ENCODE data around the gene AOPEP. TPM values are rescaled to one million over a fixed set of nuclear protein-coding genes. Genes with fewer than 3 reads are reported as not detected.

Gene AOPEP
- total and polyA plus RNA-seq, 2 donors (not counting 3 experiments of a cell fraction or from before 2014, with no cell fraction given) = 20.2 to 41.6 TPM

DNA sequence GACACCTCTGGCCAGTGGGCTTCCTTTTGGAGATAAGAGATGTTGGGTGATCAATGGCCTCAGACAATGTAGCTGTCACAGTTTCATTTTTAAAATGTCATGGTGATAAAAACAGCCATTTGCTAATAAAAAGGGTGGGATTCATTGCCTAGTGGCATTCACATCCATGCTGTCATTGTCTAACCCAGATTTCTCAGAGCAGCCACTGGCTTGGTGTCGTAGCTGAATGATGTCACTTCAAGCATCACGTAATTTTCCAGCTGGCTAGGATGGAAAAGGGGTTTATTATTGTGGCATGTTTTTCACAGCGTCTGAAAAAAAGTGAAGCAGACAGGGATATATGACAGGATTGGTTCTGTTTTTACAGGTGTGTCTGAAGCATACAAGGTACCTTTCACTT, 184.7 kb downstream of the AOPEP start:
- intact Hi-C loops (cut with micrococcal nuclease) (no loop called here), dilution Hi-C loops (cut with MboI; ENCODE audit: extremely low pct_ligation_motif_present, low sequenced_read_pairs) (no loop called here)
- Histone ChIP-seq H3K36me3 (ENCODE audit: control insufficient read depth in 2 of 2, extremely low read depth in 1 of 2, insufficient read depth in 2 of 2, low read length in 2 of 2) (no peaks in the 10 kb centered on the region), H3K27ac (ENCODE audit: insufficient read depth, low read depth, low read length) (no peak overlapping the region), H3K9ac (replicated peaks; ENCODE audit: extremely low read depth, insufficient read depth, low read length) (no peak overlapping the region), H3K9me1 (replicated peaks; ENCODE audit: control insufficient read depth, extremely low read depth, insufficient read depth, low read length) (no peaks in the 10 kb centered on the region), H3K79me2 (ENCODE audit: control insufficient read depth, insufficient read depth, low read length) (no peaks in the 10 kb centered on the region), H3K9me3 (replicated peaks; ENCODE audit: control insufficient read depth, insufficient read depth, low read length) (no peaks in the 10 kb centered on the region), H3K4me1 (ENCODE audit: control insufficient read depth, extremely low read depth, insufficient read depth, low read length) (peaks cover 44% of the 10 kb centered on the region), H4K20me1 (replicated peaks; ENCODE audit: control insufficient read depth, extremely low read depth, insufficient read depth, low read length) (no peaks in the 10 kb centered on the region), H3K27me3 (ENCODE audit: control insufficient read depth in 2 of 2, insufficient read depth in 2 of 2, low read length in 2 of 2) (no peaks in the 10 kb centered on the region), H3K4me3 (replicated peaks in 1 of 3; ENCODE audit: insufficient read depth in 1 of 3, low read depth in 1 of 3, low read length in 3 of 3) (no peak overlapping the region), H3K4me2 (ENCODE audit: insufficient read depth, low read length) (no peak overlapping the region), H2AFZ (ENCODE audit: low read depth, low read length) (no peak overlapping the region)
- no peak for TF ChIP-seq POLR2A (IDR thresholded peaks at IDR 0.05; ENCODE audit: low read depth, low read length)
- TF ChIP-seq, protein P1, sequence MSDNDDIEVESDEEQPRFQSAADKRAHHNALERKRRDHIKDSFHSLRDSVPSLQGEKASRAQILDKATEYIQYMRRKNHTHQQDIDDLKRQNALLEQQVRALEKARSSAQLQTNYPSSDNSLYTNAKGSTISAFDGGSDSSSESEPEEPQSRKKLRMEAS (IDR thresholded peaks at IDR 0.05; ENCODE audit: insufficient read depth, insufficient read length) = no peak
- TF ChIP-seq, protein P2, sequence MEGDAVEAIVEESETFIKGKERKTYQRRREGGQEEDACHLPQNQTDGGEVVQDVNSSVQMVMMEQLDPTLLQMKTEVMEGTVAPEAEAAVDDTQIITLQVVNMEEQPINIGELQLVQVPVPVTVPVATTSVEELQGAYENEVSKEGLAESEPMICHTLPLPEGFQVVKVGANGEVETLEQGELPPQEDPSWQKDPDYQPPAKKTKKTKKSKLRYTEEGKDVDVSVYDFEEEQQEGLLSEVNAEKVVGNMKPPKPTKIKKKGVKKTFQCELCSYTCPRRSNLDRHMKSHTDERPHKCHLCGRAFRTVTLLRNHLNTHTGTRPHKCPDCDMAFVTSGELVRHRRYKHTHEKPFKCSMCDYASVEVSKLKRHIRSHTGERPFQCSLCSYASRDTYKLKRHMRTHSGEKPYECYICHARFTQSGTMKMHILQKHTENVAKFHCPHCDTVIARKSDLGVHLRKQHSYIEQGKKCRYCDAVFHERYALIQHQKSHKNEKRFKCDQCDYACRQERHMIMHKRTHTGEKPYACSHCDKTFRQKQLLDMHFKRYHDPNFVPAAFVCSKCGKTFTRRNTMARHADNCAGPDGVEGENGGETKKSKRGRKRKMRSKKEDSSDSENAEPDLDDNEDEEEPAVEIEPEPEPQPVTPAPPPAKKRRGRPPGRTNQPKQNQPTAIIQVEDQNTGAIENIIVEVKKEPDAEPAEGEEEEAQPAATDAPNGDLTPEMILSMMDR (IDR thresholded peaks at IDR 0.05; ENCODE audit: extremely low read depth in 1 of 2, insufficient read depth in 1 of 2, low read depth in 1 of 2, low read length in 2 of 2) = no peak
- no peak for TF ChIP-seq EZH2 (IDR thresholded peaks at IDR 0.05; ENCODE audit: borderline replicate concordance, low read depth, low read length, severe bottlenecking)
- no peak for TF ChIP-seq GATA2 (IDR thresholded peaks at IDR 0.05; ENCODE audit: insufficient read depth, insufficient read length, low read depth, low read length)
- no peak for TF ChIP-seq POLR2AphosphoS5 (IDR thresholded peaks at IDR 0.05; ENCODE audit: insufficient read depth, low read depth, low read length)
- TF ChIP-seq FOS (IDR thresholded peaks at IDR 0.05; ENCODE audit: borderline replicate concordance, insufficient read depth, low read length) = no peak
- no peak for TF ChIP-seq JUN (IDR thresholded peaks at IDR 0.05; ENCODE audit: borderline replicate concordance, insufficient read depth, insufficient read length, low read depth)
- no peak for TF ChIP-seq MYC (IDR thresholded peaks at IDR 0.05; ENCODE audit: low read depth, low read length)
- ChIA-PET CTCF (interaction anchor here (1.4 to 3.0 kb wide), 3 partner anchors 11 to 127 kb away, joined by 3 to 10 read pairs (median 4); no protein-coding TSS in a partner anchor), POLR2A (no interaction called here)
- FAIRE-seq (no peak), DNase-seq (ENCODE audit: low read depth, low spot score) (no peak)
- no TSS peak for BruUV-seq (replicated peaks)

Measured in endothelial cell of umbilical vein (primary cell).